Activated CD8-positive, alpha-beta T cell treated with anti-CD3 and anti-CD28 coated beads for 36 hours (primary cell): ENCODE measurements around the gene XBP1. TPM values are rescaled to one million over a fixed set of nuclear protein-coding genes. Genes with fewer than 3 reads are reported as not detected.
"Not testable (repeated sequence)": the region's sequence is repeated elsewhere in the genome, so short reads cannot be mapped to it uniquely, and the experiment has no call there.

Experiments used
- ATAC-seq: fragments of 200-7000 bp; cut with Tn5 transposase; one replicate; pipeline ENCODE4 v1.10.0; 2021; ENCODE audit warnings: mild to moderate bottlenecking, moderate library complexity
- CTCF ChIA-PET: fragments of 350-600 bp; sonication (Branson Sonifier 250); formaldehyde crosslinking; loops from one replicate; lab custom pipeline; 2021; ENCODE audit warnings: antibody characterized with exemption; lab: Charles Lee
- POLR2A ChIA-PET: fragments of 350-600 bp; sonication (Branson Sonifier 250); formaldehyde crosslinking; loops from one replicate; lab custom pipeline; 2021; ENCODE audit warnings: antibody characterized with exemption; lab: Charles Lee
- DNase-seq: peaks from one replicate; pipeline ENCODE4 v3.0.0-alpha.2; 2020
- H3K27ac Mint-ChIP-seq: one replicate; pipeline ENCODE4 v1.8.0; 2021; ENCODE audit warnings: mild to moderate bottlenecking, mixed read lengths
- H3K27me3 Mint-ChIP-seq: one replicate; pipeline ENCODE4 v1.8.0; 2021; ENCODE audit warnings: mixed read lengths
- H3K36me3 Mint-ChIP-seq: one replicate; pipeline ENCODE4 v1.8.0; 2021; ENCODE audit warnings: low read depth, mixed read lengths
- H3K4me1 Mint-ChIP-seq: one replicate; pipeline ENCODE4 v1.8.0; 2021; ENCODE audit warnings: low read depth, mixed read lengths
- H3K4me3 Mint-ChIP-seq: one replicate; pipeline ENCODE4 v1.8.0; 2021; ENCODE audit warnings: mild to moderate bottlenecking, moderate library complexity, mixed read lengths
- H3K9me3 Mint-ChIP-seq: one replicate; pipeline ENCODE4 v1.8.0; 2021; ENCODE audit warnings: mixed read lengths
- CTCF ChIP-seq: fragments of 200-600 bp; IDR thresholded peaks from one replicate; pipeline ENCODE4 v1.8.0; 2022; ENCODE audit warnings: antibody characterized with exemption, mild to moderate bottlenecking
- intact Hi-C: fragments of 100-400 bp; cut with micrococcal nuclease; formaldehyde crosslinking; loops from one replicate; pipeline ENCODE4 v1.10.0; 2022
- total RNA-seq, 2 experiments: library from RNA; stranded (reverse); gene quantifications; one replicate each; pipeline ENCODE4 v1.2.3, GENCODE V29; 2021

The XBP1 gene
- total RNA-seq, 2 experiments from 2014 or later: 102 to 103 TPM

GRCh38 chr22:28766628-28767027, 33.7 kb downstream of the XBP1 start:
- TF ChIP-seq CTCF: no peak
- Mint-ChIP-seq H3K27me3 (no peaks in the 10 kb centered on the region), H3K4me3 (no peak overlapping the region), H3K9me3 (no peaks in the 10 kb centered on the region), H3K27ac (no peak overlapping the region), H3K36me3 (no peaks in the 10 kb centered on the region), H3K4me1 (no peaks in the 10 kb centered on the region)
- no peak for ATAC-seq
- CTCF ChIA-PET: no interaction called here
- no peak for DNase-seq
- intact Hi-C loops: no loop called here
- POLR2A ChIA-PET: interaction anchor here (0.6 kb wide), 1 partner anchor 10 kb away, joined by 6 read pairs; no protein-coding TSS in a partner anchor

- intact Hi-C loops, DNase-seq, POLR2A ChIA-PET, H3K4me3 Mint-ChIP-seq, H3K27me3 Mint-ChIP-seq, H3K36me3 Mint-ChIP-seq, CTCF ChIA-PET, ATAC-seq, H3K27ac Mint-ChIP-seq, H3K4me1 Mint-ChIP-seq, H3K9me3 Mint-ChIP-seq: not testable (repeated sequence)
These were observed 38.4 kb downstream of the XBP1 start for GRCh38 chr22:28762000-28762399.

DNA sequence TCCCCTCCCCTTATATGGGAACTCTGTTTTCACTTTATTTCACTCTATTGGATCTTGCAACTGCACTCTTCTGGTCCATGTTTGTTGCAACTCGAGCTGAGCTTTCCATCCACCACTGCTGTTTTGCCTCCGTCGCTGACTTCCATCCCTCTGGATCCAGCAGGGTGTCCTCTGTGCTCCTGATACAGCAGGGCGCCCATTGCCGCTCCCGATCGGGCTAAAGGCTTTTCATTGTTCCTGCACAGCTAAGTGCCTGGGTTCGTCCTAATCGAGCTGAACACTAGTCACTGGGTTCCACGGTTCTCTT, 39.0 kb downstream of the XBP1 start:
- no peaks in the 10 kb centered on the region for H3K9me3 Mint-ChIP-seq
- no peak for ATAC-seq
- H3K4me1 Mint-ChIP-seq: no peaks in the 10 kb centered on the region
- intact Hi-C loops: no loop called here
- peaks cover 3% of the 10 kb centered on the region for H3K36me3 Mint-ChIP-seq
- CTCF ChIA-PET: no interaction called here
- POLR2A ChIA-PET: no interaction called here
- no peaks in the 10 kb centered on the region for H3K27me3 Mint-ChIP-seq
- no peak for DNase-seq
- no peak overlapping the region for H3K4me3 Mint-ChIP-seq
- no peak overlapping the region for H3K27ac Mint-ChIP-seq
- TF ChIP-seq CTCF: no peak

GRCh38 chr22:28759861-28760560, 40.4 kb downstream of the XBP1 start:
- Mint-ChIP-seq H3K27ac (no peak overlapping the region), H3K4me1 (no peaks in the 10 kb centered on the region), H3K27me3 (no peaks in the 10 kb centered on the region), H3K36me3 (peaks cover 6% of the 10 kb centered on the region), H3K9me3 (no peaks in the 10 kb centered on the region), H3K4me3 (no peak overlapping the region)
- POLR2A ChIA-PET: no interaction called here
- TF ChIP-seq CTCF: no peak
- intact Hi-C loops: no loop called here
- DNase-seq (no peak), ATAC-seq (no peak)
- CTCF ChIA-PET: interaction anchor here (1.1 kb wide), 1 partner anchor 13 kb away, joined by 4 read pairs; no protein-coding TSS in a partner anchor

- H3K4me1 Mint-ChIP-seq, ATAC-seq, intact Hi-C loops, DNase-seq, H3K9me3 Mint-ChIP-seq, H3K27ac Mint-ChIP-seq, H3K4me3 Mint-ChIP-seq, POLR2A ChIA-PET, H3K27me3 Mint-ChIP-seq, CTCF ChIA-PET: not testable (repeated sequence)
- H3K36me3 Mint-ChIP-seq: peaks cover 19% of the 10 kb centered on the region
These were observed 45.9 kb downstream of the XBP1 start for GRCh38 chr22:28754512-28754911.

- ATAC-seq (no peak), DNase-seq (no peak)
- no peak overlapping the region for H3K4me3 Mint-ChIP-seq
- intact Hi-C loops: no loop called here
- ChIA-PET CTCF (interaction anchor here (1.2 to 1.6 kb wide), 2 partner anchors 77 to 79 kb away, joined by 3 to 4 read pairs; no protein-coding TSS in a partner anchor), POLR2A (interaction anchor here (1.4 kb wide), 1 partner anchor 38 kb away, joined by 3 read pairs; no protein-coding TSS in a partner anchor)
- peaks cover 6% of the 10 kb centered on the region for H3K4me1 Mint-ChIP-seq
- no peak overlapping the region for H3K27ac Mint-ChIP-seq
- H3K27me3 Mint-ChIP-seq: no peaks in the 10 kb centered on the region
- no peaks in the 10 kb centered on the region for H3K9me3 Mint-ChIP-seq
- no peak for TF ChIP-seq CTCF
- peaks cover 32% of the 10 kb centered on the region for H3K36me3 Mint-ChIP-seq
These were observed 49.9 kb downstream of the XBP1 start for GRCh38 chr22:28750471-28750881.
